ENCODE results near the gene CLEC4A. TPM values are rescaled to one million over a fixed set of nuclear protein-coding genes. Genes with fewer than 3 reads are reported as not detected.
"Not testable (repeated sequence)": the region's sequence is repeated elsewhere in the genome, so short reads cannot be mapped to it uniquely, and the experiment has no call there.

The CLEC4A gene
- total RNA-seq, 4 donors from 2014 or later: 8.3 to 10.1 TPM; not detected in 2

GRCh38 chr12:8089716-8090115, 33.7 kb upstream of the CLEC4A start:
- peaks cover 0 to 62% (median 0%) of the 10 kb centered on the region in 3 donors for H3K36me3 ChIP-seq
- no peak for DNase-seq
- TF ChIP-seq POLR2A (IDR thresholded peaks at IDR 0.05) (no peak), CTCF (IDR thresholded peaks at IDR 0.05) (no peak)
- H3K4me1 ChIP-seq: peaks cover 0 to 1% (median 0%) of the 10 kb centered on the region in 4 donors
- no peaks in the 10 kb centered on the region for H3K27me3 ChIP-seq
- no peaks in the 10 kb centered on the region for H3K9me3 ChIP-seq
- H3K4me3 ChIP-seq: no peak overlapping the region
- H3K27ac ChIP-seq: no peak overlapping the region

GRCh38 chr12:8093291-8093690, 30.1 kb upstream of the CLEC4A start:
- DNase-seq: no peak
- Histone ChIP-seq H3K4me1 (no peaks in the 10 kb centered on the region), H3K4me3 (no peak overlapping the region), H3K27ac (no peak overlapping the region), H3K36me3 (peaks cover 0 to 90% (median 0%) of the 10 kb centered on the region in 3 donors), H3K9me3 (no peaks in the 10 kb centered on the region), H3K27me3 (no peaks in the 10 kb centered on the region)
- TF ChIP-seq POLR2A (IDR thresholded peaks at IDR 0.05) (no peak), CTCF (IDR thresholded peaks at IDR 0.05) (no peak)

GRCh38 chr12:8096281-8096915, 27.0 kb upstream of the CLEC4A start:
- H3K4me1 ChIP-seq: no peaks in the 10 kb centered on the region
- TF ChIP-seq POLR2A (IDR thresholded peaks at IDR 0.05) (no peak), CTCF (IDR thresholded peaks at IDR 0.05) (no peak)
- no peak for DNase-seq
- no peaks in the 10 kb centered on the region for H3K9me3 ChIP-seq
- H3K36me3 ChIP-seq: peaks cover 0 to 69% (median 0%) of the 10 kb centered on the region in 3 donors
- no peak overlapping the region for H3K4me3 ChIP-seq
- no peaks in the 10 kb centered on the region for H3K27me3 ChIP-seq
- no peak overlapping the region for H3K27ac ChIP-seq

GRCh38 chr12:8099235-8099634, 24.2 kb upstream of the CLEC4A start:
- Histone ChIP-seq H3K4me3 (no peak overlapping the region), H3K36me3 (peaks cover 0 to 41% (median 0%) of the 10 kb centered on the region in 3 donors), H3K9me3 (no peaks in the 10 kb centered on the region), H3K27me3 (no peaks in the 10 kb centered on the region), H3K4me1 (no peaks in the 10 kb centered on the region), H3K27ac (no peak overlapping the region)
- no peak for DNase-seq
- no peak for TF ChIP-seq CTCF (IDR thresholded peaks at IDR 0.05)
- no peak for TF ChIP-seq POLR2A (IDR thresholded peaks at IDR 0.05)

- no peak overlapping the region for H3K4me3 ChIP-seq
- peak; percentile 68 to 93 (median 79) for DNase-seq
- peaks cover 0 to 4% (median 0%) of the 10 kb centered on the region in 3 donors for H3K36me3 ChIP-seq
- H3K9me3 ChIP-seq: no peaks in the 10 kb centered on the region
- no peak overlapping the region for H3K27ac ChIP-seq
- H3K4me1 ChIP-seq: no peaks in the 10 kb centered on the region
- peak; percentile 83 to 98 (median 97) for TF ChIP-seq CTCF (IDR thresholded peaks at IDR 0.05)
- TF ChIP-seq POLR2A (IDR thresholded peaks at IDR 0.05): no peak
- H3K27me3 ChIP-seq: no peaks in the 10 kb centered on the region
Measured at GRCh38 chr12:8108808-8109398, 14.5 kb upstream of the CLEC4A start.

GRCh38 chr12:8113117-8113516, 10.3 kb upstream of the CLEC4A start:
- not testable (repeated sequence) for H3K36me3 ChIP-seq, H3K27me3 ChIP-seq, H3K4me1 ChIP-seq, DNase-seq, H3K4me3 ChIP-seq, H3K27ac ChIP-seq, H3K9me3 ChIP-seq

Measured in Peyer's patch (tissue), 4 donors.